Chondrocyte (in vitro differentiated cells): ENCODE data around the gene PLEKHN1. TPM values are rescaled to one million over a fixed set of nuclear protein-coding genes. Genes with fewer than 3 reads are reported as not detected.
A peak's percentile ranks its signal among the peaks of the same experiment; 100 is the strongest.
"Not testable (repeated sequence)": the region's sequence is repeated elsewhere in the genome, so short reads cannot be mapped to it uniquely, and the experiment has no call there.

ENCODE experiments used
- DNase-seq: peaks from one replicate; pipeline ENCODE4 v3.0.0; 2021; ENCODE audit warnings: mixed read lengths, low spot score
- H3K27ac Mint-ChIP-seq: one replicate; pipeline ENCODE4 v1.8.0; 2021; ENCODE audit warnings: mild to moderate bottlenecking, moderate library complexity, mixed read lengths; ENCODE audit not compliant: unreplicated experiment
- H3K27me3 Mint-ChIP-seq: 2 replicates; pipeline ENCODE4 v1.8.0; 2021; ENCODE audit warnings: low read depth, mixed read lengths
- H3K36me3 Mint-ChIP-seq: 2 replicates; pipeline ENCODE4 v1.8.0; 2021; ENCODE audit warnings: low read depth, mixed read lengths
- H3K4me1 Mint-ChIP-seq: 2 replicates; pipeline ENCODE4 v1.8.0; 2021; ENCODE audit warnings: low read depth, mild to moderate bottlenecking, mixed read lengths
- H3K4me3 Mint-ChIP-seq: one replicate; pipeline ENCODE4 v1.8.0; 2021; ENCODE audit warnings: mild to moderate bottlenecking, moderate library complexity, mixed read lengths; ENCODE audit not compliant: unreplicated experiment
- H3K9me3 Mint-ChIP-seq: 2 replicates; pipeline ENCODE4 v1.8.0; 2021; ENCODE audit warnings: low read depth, mixed read lengths
- total RNA-seq: library from RNA; stranded (reverse); gene quantifications from 3 replicates; pipeline ENCODE4 v1.2.1, GENCODE V29; 2021
- TF ChIP-seq, protein P1 (sequence below): fragments of 200-600 bp; sonication (generic); IDR thresholded peaks from 2 replicates; pipeline ENCODE4 v1.5.0; 2021; ENCODE audit warnings: antibody characterized with exemption, mild to moderate bottlenecking, moderate library complexity

PLEKHN1 gene
- total RNA-seq, 1 donor from 2014 or later = 0.17 TPM

DNA sequence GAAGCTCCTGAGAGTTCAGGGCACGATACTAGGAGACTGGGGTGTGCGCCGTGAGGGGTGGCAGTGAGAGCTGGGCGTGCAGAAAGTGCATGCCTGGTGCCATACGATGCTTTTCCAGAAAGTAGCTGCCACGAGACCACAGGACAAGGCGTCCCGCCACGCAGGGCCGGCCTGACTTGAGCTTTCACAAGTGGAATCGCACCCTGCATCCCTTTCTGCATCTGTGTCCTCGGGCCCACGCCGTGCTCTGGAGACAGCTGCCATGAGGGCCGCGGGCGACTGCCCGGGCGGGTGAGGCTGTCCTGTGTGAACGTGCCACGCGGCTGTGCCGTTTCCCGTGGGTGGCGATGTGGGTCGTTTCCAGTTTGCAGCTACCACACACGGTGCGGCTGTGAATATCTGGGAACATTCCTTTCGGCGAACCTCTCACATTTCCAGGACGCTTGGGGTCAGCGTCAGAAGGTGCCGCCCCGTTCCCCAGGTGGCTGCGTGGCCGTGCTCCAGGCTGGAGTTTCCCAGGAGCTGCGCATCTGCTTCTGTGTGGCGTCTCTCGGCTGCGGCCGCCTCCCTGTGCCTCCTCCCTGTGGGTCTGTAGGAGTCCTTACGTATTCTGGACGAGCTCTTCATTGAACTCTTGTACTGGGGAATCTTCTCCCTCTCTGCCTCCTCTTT is 16.6 kb downstream of the PLEKHN1 start:
- Mint-ChIP-seq H3K36me3 (peaks cover under 1% of the 10 kb centered on the region), H3K27me3 (peaks cover 5% of the 10 kb centered on the region), H3K4me1 (peaks cover 3% of the 10 kb centered on the region), H3K9me3 (peaks cover under 1% of the 10 kb centered on the region), H3K27ac (no peak overlapping the region), H3K4me3 (no peak overlapping the region)
- TF ChIP-seq, protein P1, sequence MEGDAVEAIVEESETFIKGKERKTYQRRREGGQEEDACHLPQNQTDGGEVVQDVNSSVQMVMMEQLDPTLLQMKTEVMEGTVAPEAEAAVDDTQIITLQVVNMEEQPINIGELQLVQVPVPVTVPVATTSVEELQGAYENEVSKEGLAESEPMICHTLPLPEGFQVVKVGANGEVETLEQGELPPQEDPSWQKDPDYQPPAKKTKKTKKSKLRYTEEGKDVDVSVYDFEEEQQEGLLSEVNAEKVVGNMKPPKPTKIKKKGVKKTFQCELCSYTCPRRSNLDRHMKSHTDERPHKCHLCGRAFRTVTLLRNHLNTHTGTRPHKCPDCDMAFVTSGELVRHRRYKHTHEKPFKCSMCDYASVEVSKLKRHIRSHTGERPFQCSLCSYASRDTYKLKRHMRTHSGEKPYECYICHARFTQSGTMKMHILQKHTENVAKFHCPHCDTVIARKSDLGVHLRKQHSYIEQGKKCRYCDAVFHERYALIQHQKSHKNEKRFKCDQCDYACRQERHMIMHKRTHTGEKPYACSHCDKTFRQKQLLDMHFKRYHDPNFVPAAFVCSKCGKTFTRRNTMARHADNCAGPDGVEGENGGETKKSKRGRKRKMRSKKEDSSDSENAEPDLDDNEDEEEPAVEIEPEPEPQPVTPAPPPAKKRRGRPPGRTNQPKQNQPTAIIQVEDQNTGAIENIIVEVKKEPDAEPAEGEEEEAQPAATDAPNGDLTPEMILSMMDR = no peak
- DNase-seq = no peak

DNA sequence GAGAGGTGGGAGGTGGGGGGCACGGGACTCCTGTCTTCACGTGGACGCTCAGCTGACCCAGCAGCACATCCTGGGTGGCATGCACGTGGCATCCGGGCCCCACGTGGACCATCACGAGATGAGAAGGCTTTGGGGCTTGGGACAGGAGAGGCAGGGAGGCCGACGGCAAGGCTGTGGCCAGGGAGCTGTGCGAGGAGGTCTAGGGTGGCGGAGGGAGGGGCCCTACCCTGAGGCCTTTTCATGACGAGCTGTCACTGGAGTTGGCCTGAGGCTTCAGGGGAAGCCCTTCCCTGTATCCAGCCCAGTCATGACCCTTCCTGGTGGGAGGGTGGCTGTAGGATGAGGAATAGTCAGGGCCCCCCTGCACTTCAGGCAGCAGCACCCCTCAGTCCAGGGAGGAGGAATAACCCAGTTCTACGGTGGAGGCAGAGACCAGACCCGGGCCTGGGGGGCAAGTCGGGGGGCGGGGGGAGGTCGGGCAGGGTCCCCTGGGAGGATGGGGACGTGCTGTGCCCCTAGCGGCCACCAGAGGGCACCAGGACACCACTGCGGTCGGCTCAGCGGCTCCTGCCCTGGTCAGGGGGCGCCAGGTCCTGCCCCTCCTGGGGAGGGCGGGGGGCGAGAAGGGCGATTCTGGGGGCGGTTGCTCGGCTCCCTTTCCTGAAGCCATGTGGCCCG is 17.7 kb downstream of the PLEKHN1 start:
- no peak for DNase-seq
- TF ChIP-seq, protein P1 = peak; percentile 97

DNA sequence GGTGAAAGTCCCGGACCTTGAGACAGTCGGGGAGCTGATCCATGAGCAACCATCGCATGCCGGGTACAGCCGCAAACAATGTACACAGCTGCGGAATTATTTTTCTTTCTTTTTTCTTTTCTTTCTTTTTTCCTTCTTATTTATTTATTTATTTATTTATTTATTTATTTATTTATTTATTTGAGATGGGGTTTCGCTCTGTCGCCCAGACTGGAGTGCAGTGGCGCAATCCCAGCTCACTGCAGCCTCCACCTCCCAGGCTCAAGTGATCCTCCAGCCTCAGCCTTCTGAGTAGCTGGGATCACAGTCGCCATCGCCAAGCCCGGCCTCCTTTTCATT is 18.2 kb downstream of the PLEKHN1 start:
- Mint-ChIP-seq H3K4me3 (no peak overlapping the region), H3K9me3 (peaks cover 6% of the 10 kb centered on the region), H3K36me3 (peaks cover 5% of the 10 kb centered on the region), H3K4me1 (no peaks in the 10 kb centered on the region), H3K27ac (no peak overlapping the region), H3K27me3 (peaks cover 5% of the 10 kb centered on the region)
- TF ChIP-seq, protein P1 = no peak
- no peak for DNase-seq

More for the DNA sequence above, 17.7 kb downstream of the PLEKHN1 start:
- peaks cover 5% of the 10 kb centered on the region for H3K27me3 Mint-ChIP-seq
- no peak overlapping the region for H3K27ac Mint-ChIP-seq
- H3K4me3 Mint-ChIP-seq = no peak overlapping the region
- H3K4me1 Mint-ChIP-seq = no peaks in the 10 kb centered on the region
- H3K36me3 Mint-ChIP-seq = peaks cover 5% of the 10 kb centered on the region
- peaks cover 6% of the 10 kb centered on the region for H3K9me3 Mint-ChIP-seq

DNA sequence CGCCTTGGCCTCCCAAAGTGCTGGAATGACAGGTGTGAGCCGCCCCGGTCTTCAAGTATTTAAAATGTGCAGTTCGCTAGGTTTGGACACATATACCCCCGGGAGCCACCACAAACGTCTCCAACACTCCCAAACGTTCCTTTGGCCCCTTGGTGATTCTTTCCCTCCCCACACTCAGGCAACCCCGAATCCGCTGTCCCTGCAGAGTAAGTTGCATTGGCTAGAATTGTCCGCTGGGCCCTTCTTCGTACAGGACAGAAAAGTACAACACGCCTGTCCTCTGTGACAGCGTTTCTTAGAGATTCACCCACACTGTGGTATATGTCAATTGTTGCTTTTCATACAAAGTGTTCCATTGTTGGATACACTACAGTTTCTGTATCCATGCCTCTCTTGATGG is 18.8 kb downstream of the PLEKHN1 start:
- DNase-seq = no peak
- TF ChIP-seq, protein P1 = no peak
- no peaks in the 10 kb centered on the region for H3K4me1 Mint-ChIP-seq
- H3K27me3 Mint-ChIP-seq = peaks cover 5% of the 10 kb centered on the region
- no peak overlapping the region for H3K4me3 Mint-ChIP-seq
- peaks cover 5% of the 10 kb centered on the region for H3K36me3 Mint-ChIP-seq
- peaks cover 6% of the 10 kb centered on the region for H3K9me3 Mint-ChIP-seq
- H3K27ac Mint-ChIP-seq = no peak overlapping the region

DNA sequence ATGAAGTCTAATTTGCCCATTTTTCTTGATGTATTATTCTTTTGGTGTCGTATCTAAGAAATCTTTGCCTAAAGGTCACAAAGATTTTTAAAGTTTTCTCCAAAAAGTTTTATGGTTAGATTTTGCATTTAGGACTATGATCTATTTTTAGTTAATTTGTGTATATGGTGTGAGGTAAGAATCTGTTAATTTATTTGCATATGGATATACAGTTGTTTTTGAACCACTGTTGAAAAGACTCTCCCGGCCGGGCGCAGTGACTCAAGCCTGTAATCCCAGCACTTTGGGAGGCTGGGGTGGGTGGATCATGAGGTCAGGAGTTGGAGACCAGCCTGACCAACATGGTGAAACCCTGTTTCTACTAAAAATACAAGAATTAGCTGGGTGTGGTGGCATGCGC is 21.8 kb downstream of the PLEKHN1 start:
- Mint-ChIP-seq H3K36me3 (peaks cover 15% of the 10 kb centered on the region), H3K9me3 (peaks cover 17% of the 10 kb centered on the region)
- DNase-seq, H3K27ac Mint-ChIP-seq, H3K4me3 Mint-ChIP-seq, H3K4me1 Mint-ChIP-seq, H3K27me3 Mint-ChIP-seq: not testable (repeated sequence)

DNA sequence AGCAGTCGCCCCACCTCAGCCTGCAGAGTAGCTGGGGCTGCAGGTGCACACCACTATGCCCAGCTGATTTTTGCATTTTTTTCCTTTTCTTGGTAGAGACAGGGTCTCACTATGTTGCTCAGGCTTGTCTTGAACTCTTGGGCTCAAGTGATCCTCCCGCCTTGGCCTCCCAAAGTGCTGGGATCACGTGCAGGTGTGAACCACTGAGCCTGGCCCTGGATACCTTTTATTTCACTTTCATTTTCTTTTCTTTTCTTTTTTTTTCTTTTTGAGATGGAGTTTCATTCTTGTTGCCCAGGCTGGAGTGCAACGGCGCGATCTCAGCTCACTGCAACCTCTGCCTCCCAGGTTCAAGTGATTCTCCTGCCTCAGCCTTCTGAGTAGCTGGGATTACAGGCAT is 25.0 kb downstream of the PLEKHN1 start:
- H3K27ac Mint-ChIP-seq, H3K27me3 Mint-ChIP-seq, H3K4me1 Mint-ChIP-seq, H3K4me3 Mint-ChIP-seq, DNase-seq: not testable (repeated sequence)
- peaks cover 17% of the 10 kb centered on the region for H3K9me3 Mint-ChIP-seq
- peaks cover 15% of the 10 kb centered on the region for H3K36me3 Mint-ChIP-seq
